Measurements from ENCODE around the gene CTNNA2. TPM values are rescaled to one million over a fixed set of nuclear protein-coding genes. Genes with fewer than 3 reads are reported as not detected.

CTNNA2 gene
- total RNA-seq, 2 donors from 2014 or later = 0.17 to 0.88 TPM

DNA sequence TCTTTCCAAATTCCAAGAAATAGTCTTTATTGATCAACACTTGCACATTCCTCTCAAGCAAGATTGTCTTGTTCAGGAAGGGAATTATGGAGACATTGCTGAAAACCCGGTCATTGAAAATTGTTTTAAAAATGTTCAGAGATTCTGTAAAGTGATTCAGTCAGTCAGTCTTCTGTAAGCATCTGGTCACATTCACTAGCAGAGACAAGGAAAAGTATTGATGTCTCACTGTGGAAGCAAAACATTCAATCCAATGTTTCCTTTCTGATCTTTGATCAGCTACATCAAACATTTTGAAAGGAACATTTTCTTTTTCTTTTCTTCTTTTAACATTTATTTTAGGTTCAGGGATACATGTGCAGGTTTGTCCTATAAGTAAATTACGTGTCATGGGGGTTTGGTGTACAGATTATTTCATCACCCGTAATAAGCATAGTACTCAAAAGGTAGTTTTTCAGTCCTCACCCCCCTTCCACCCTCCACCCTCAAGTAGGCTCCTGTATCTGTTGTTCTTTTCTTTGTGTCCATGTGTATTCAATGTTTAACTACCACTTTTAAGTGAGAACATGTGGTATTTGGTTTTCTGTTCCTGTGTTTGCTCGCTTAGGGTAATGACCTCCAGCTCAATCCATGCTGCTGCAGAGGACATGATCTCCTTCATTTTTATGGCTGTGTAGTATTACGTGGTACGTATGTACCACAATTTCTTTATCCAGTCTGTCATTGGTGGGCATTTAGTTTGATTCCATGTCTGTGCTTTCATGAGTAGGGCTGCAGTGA, 61.2 kb downstream of the CTNNA2 start:
- intact Hi-C loops (cut with DNase I) = no loop called here
- no peak for DNase-seq
- H3K27me3 ChIP-seq = no peaks in the 10 kb centered on the region
- no peaks in the 10 kb centered on the region for H3K4me1 ChIP-seq
- no peak overlapping the region for H3K27ac ChIP-seq
- H3K36me3 ChIP-seq = no peaks in the 10 kb centered on the region
- TF ChIP-seq, protein P1, sequence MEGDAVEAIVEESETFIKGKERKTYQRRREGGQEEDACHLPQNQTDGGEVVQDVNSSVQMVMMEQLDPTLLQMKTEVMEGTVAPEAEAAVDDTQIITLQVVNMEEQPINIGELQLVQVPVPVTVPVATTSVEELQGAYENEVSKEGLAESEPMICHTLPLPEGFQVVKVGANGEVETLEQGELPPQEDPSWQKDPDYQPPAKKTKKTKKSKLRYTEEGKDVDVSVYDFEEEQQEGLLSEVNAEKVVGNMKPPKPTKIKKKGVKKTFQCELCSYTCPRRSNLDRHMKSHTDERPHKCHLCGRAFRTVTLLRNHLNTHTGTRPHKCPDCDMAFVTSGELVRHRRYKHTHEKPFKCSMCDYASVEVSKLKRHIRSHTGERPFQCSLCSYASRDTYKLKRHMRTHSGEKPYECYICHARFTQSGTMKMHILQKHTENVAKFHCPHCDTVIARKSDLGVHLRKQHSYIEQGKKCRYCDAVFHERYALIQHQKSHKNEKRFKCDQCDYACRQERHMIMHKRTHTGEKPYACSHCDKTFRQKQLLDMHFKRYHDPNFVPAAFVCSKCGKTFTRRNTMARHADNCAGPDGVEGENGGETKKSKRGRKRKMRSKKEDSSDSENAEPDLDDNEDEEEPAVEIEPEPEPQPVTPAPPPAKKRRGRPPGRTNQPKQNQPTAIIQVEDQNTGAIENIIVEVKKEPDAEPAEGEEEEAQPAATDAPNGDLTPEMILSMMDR (IDR thresholded peaks at IDR 0.05) = no peak
- no peak overlapping the region for H3K4me3 ChIP-seq
- no peaks in the 10 kb centered on the region for H3K9me3 ChIP-seq
- no peak overlapping the region for H3K9ac ChIP-seq (ENCODE audit: low read depth in 2 of 2, low read length in 2 of 2)

DNA sequence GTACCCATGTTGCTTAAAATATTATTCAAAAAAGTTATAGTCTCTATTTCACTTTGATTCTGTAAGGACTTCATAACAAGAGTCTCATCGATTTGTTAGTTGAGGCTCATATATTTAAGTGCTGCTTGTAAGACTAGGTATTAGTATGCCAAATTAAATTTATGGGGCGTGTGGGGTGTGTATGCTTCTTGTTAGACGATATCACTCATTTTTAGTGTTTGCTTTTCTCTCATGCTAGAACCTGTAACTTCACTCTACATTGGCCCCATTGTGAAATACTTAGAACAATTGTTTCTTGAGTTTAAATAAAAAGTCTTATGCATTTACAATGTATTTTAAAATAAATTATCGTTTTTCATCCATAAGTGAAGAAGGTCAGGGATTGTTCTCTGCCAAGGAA, 63.6 kb downstream of the CTNNA2 start:
- TF ChIP-seq, protein P1 (IDR thresholded peaks at IDR 0.05) = no peak
- Histone ChIP-seq H3K36me3 (no peaks in the 10 kb centered on the region), H3K27ac (no peak overlapping the region), H3K9me3 (no peaks in the 10 kb centered on the region), H3K4me3 (no peak overlapping the region), H3K4me1 (no peaks in the 10 kb centered on the region), H3K9ac (ENCODE audit: low read depth in 2 of 2, low read length in 2 of 2) (no peak overlapping the region), H3K27me3 (no peaks in the 10 kb centered on the region)
- no peak for DNase-seq
- intact Hi-C loops (cut with DNase I) = no loop called here

DNA sequence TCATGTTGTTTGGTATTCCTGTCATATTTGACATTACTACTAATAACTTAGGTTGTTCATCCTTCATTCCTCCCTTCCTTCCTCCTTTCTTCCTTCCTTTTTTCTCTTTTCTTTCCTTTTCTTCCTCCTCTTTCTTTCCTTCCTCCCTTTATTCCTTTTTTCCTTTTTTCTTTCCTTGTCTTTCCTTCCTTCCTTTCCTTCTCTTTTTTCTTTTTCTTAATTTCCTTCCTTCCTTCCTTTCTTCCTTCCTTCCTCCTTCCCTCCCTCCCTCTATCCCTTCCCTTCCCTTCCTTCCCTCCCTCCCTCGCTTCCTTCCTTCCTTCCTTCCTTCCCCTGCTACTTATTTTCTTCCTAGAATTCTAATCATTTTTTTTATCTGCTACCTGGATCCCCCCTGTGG, 66.1 kb downstream of the CTNNA2 start:
- H3K9ac ChIP-seq (ENCODE audit: low read depth in 2 of 2, low read length in 2 of 2) = no peak overlapping the region
- no peaks in the 10 kb centered on the region for H3K4me1 ChIP-seq
- H3K27me3 ChIP-seq = no peaks in the 10 kb centered on the region
- DNase-seq = no peak
- no peak overlapping the region for H3K4me3 ChIP-seq
- TF ChIP-seq, protein P1 (IDR thresholded peaks at IDR 0.05) = no peak
- no peak overlapping the region for H3K27ac ChIP-seq
- H3K36me3 ChIP-seq = no peaks in the 10 kb centered on the region
- H3K9me3 ChIP-seq = no peaks in the 10 kb centered on the region
- intact Hi-C loops (cut with DNase I) = no loop called here

GRCh38 chr2:79580175-79580574, 67.3 kb downstream of the CTNNA2 start:
- Histone ChIP-seq H3K4me3 (no peak overlapping the region), H3K4me1 (no peaks in the 10 kb centered on the region), H3K36me3 (no peaks in the 10 kb centered on the region), H3K27me3 (no peaks in the 10 kb centered on the region), H3K9me3 (no peaks in the 10 kb centered on the region), H3K9ac (ENCODE audit: low read depth in 2 of 2, low read length in 2 of 2) (no peak overlapping the region), H3K27ac (no peak overlapping the region)
- intact Hi-C loops (cut with DNase I) = no loop called here
- TF ChIP-seq, protein P1 (IDR thresholded peaks at IDR 0.05) = no peak
- no peak for DNase-seq

DNA sequence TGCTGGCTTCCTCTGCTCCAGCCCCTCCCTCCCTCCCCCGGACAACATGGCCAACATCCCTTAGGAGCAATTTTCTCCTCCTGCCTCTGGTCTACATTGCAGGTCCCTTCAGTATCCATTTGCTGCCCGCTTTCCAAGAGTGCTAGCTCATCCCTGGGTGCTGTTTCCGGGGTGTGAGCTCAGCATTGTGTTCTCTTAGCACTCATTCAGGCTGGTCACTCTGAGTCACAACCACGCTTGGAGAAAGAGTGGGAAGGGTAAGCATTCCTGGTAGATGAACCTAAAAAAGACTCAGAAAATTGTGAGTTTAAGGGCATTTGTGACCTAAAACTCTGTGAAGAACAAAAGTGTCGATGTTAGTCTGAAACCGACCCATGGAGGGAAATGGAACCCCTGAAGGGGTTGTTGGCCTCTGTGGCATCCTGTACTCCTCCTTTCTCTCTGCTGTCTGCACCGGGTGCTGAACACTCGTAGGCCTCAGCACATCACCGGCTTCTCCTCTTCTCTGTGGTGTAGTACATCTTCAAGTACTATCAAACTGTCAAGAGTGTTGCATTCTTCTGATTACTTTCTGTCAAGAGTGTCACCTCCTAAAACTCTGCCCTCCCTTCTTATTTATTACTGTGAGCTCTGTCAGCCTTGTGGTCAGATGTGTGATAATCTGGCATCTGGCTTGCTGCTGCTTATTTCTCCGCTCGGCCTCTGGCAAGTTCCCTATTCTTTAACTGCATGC, 73.0 kb downstream of the CTNNA2 start:
- H3K36me3 ChIP-seq = no peaks in the 10 kb centered on the region
- H3K27me3 ChIP-seq = no peaks in the 10 kb centered on the region
- intact Hi-C loops (cut with DNase I) = no loop called here
- DNase-seq = no peak
- TF ChIP-seq, protein P1 (IDR thresholded peaks at IDR 0.05) = no peak
- H3K4me3 ChIP-seq = no peak overlapping the region
- no peak overlapping the region for H3K9ac ChIP-seq (ENCODE audit: low read depth in 2 of 2, low read length in 2 of 2)
- no peak overlapping the region for H3K27ac ChIP-seq
- no peaks in the 10 kb centered on the region for H3K4me1 ChIP-seq
- no peaks in the 10 kb centered on the region for H3K9me3 ChIP-seq

All from colonic mucosa (tissue), 4 donors.